ENCODE results near the gene EPAS1. TPM values are rescaled to one million over a fixed set of nuclear protein-coding genes. Genes with fewer than 3 reads are reported as not detected.

EPAS1 gene
- total and polyA plus RNA-seq, 7 donors = 39.2 to 123 (median 80.4) TPM

- peaks cover 18% of the 10 kb centered on the region for H3K4me1 ChIP-seq
- no peaks in the 10 kb centered on the region for H3K9me3 ChIP-seq
- H3K27ac ChIP-seq = no peak overlapping the region
- no peaks in the 10 kb centered on the region for H3K36me3 ChIP-seq (ENCODE audit: insufficient read depth in 1 of 2, low read depth in 1 of 2)
- intact Hi-C loops (cut with DNase I) = no loop called here
- ATAC-seq (peak in 2 of 4 donors; percentile 44 to 53), DNase-seq (no peak)
- no peak overlapping the region for H3K4me3 ChIP-seq
- 63 to 72% (median 70%) methylated on average over 5 of the region's 5 CpGs for WGBS, 3 donors
- no peak for TF ChIP-seq CTCF (IDR thresholded peaks at IDR 0.05)
- H3K27me3 ChIP-seq (ENCODE audit: insufficient read depth in 3 of 3, low read length in 2 of 3) = no peaks in the 10 kb centered on the region
Observed at GRCh38 chr2:46258937-46259776, 38.0 kb upstream of the EPAS1 start.

- intact Hi-C loops (cut with DNase I) = no loop called here
Observed at GRCh38 chr2:46259777-46260168, 37.4 kb upstream of the EPAS1 start.

DNA sequence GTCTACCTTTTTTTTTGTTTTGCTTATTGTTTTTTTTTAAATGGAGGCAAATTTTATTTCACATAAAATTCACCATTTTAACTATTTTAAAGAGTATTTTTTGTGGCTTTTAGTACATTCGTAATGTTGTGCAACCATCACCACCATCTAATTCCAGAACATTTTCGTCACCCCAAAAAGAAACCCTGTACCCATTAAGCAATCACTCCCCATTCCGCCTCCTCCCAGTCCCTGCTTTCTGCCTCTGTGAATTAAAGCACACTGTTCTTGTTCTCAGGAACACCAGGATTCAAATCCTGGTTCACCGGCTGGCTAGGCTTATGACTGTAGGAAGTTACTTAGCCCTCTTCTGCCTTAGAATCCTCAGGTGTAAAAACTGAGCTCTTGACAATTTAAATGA lies 36.9 kb upstream of the EPAS1 start:
- H3K27ac ChIP-seq = no peak overlapping the region
- no peak overlapping the region for H3K4me3 ChIP-seq
- no peak for DNase-seq
- ATAC-seq = no peak
- H3K27me3 ChIP-seq (ENCODE audit: insufficient read depth in 3 of 3, low read length in 2 of 3) = no peaks in the 10 kb centered on the region
- peaks cover 18% of the 10 kb centered on the region for H3K4me1 ChIP-seq
- no peaks in the 10 kb centered on the region for H3K36me3 ChIP-seq (ENCODE audit: insufficient read depth in 1 of 2, low read depth in 1 of 2)
- no peaks in the 10 kb centered on the region for H3K9me3 ChIP-seq
- 94 to 100% (median 94%) methylated on average over 3 to 4 of the region's 4 CpGs for WGBS, 3 donors
- intact Hi-C loops (cut with DNase I) = no loop called here
- no peak for TF ChIP-seq CTCF (IDR thresholded peaks at IDR 0.05)

More at GRCh38 chr2:46259777-46260168, 37.4 kb upstream of the EPAS1 start:
- Histone ChIP-seq H3K27me3 (ENCODE audit: insufficient read depth in 3 of 3, low read length in 2 of 3) (no peaks in the 10 kb centered on the region), H3K36me3 (ENCODE audit: insufficient read depth in 1 of 2, low read depth in 1 of 2) (no peaks in the 10 kb centered on the region), H3K4me3 (no peak overlapping the region), H3K27ac (no peak overlapping the region), H3K9me3 (no peaks in the 10 kb centered on the region), H3K4me1 (peaks cover 18% of the 10 kb centered on the region)
- DNase-seq (no peak), ATAC-seq (no peak)
- no peak for TF ChIP-seq CTCF (IDR thresholded peaks at IDR 0.05)
- WGBS, 3 donors = 7 to 59% (median 54%) methylated on average over 1 of the region's 1 CpG

- no peaks in the 10 kb centered on the region for H3K27me3 ChIP-seq (ENCODE audit: insufficient read depth in 3 of 3, low read length in 2 of 3)
- no peak for ATAC-seq
- intact Hi-C loops (cut with DNase I) = no loop called here
- no peak overlapping the region for H3K27ac ChIP-seq
- H3K36me3 ChIP-seq (ENCODE audit: insufficient read depth in 1 of 2, low read depth in 1 of 2) = no peaks in the 10 kb centered on the region
- H3K4me3 ChIP-seq = no peak overlapping the region
- no peak for DNase-seq
- TF ChIP-seq CTCF (IDR thresholded peaks at IDR 0.05) = no peak
- H3K4me1 ChIP-seq = peaks cover 18% of the 10 kb centered on the region
- WGBS, 3 donors = 65 to 79% (median 69%) methylated on average over 2 of the region's 2 CpGs
- H3K9me3 ChIP-seq = no peaks in the 10 kb centered on the region
Observed at GRCh38 chr2:46262248-46262938, 34.8 kb upstream of the EPAS1 start.

Measured in psoas muscle (tissue), 8 donors.